H1 (cell line): ENCODE measurements around the gene SLC16A2. TPM values are rescaled to one million over a fixed set of nuclear protein-coding genes. Genes with fewer than 3 reads are reported as not detected.
A peak's percentile ranks its signal among the peaks of the same experiment; 100 is the strongest.

Experiments used
- CTCF ChIA-PET: fragments of 300-600 bp; sonication (Branson Sonifier 250); formaldehyde crosslinking; loops from one replicate; lab custom pipeline; 2021; ENCODE audit not compliant: partially characterized antibody; lab: Charles Lee
- POLR2A ChIA-PET: fragments of 300-600 bp; sonication (Branson Sonifier 250); formaldehyde crosslinking; loops from one replicate; lab custom pipeline; 2021; ENCODE audit warnings: inconsistent platforms; ENCODE audit not compliant: partially characterized antibody; lab: Charles Lee
- DNase-seq, 2 experiments: peaks; one replicate each; pipeline versions ENCODE4 v3.0.0 to v3.0.0-alpha.2; 2010 to 2022; ENCODE audit warnings: low spot score in 2 of 2, low read depth in 1 of 2, mixed read lengths in 1 of 2
- FAIRE-seq: peaks from 2 replicates; lab custom pipeline; 2011; peaks lifted over from hg19 to GRCh38; lab: Jason Lieb, UNC
- H2AFZ ChIP-seq: 2 replicates; pipeline ENCODE4 v1.8.1; 2012; ENCODE audit warnings: low read length, inconsistent platforms
- H2AK5ac ChIP-seq: 2 replicates; pipeline ENCODE4 v1.6.1; 2013; ENCODE audit warnings: low read depth, low read length
- H2BK120ac ChIP-seq: replicated peaks from 2 replicates; pipeline ENCODE3; 2013; ENCODE audit warnings: low read depth, low read length, inconsistent platforms
- H2BK12ac ChIP-seq: 2 replicates; pipeline ENCODE4 v1.6.1; 2013; ENCODE audit warnings: low read depth, low read length
- H2BK15ac ChIP-seq: 2 replicates; pipeline ENCODE4 v1.6.1; 2013; ENCODE audit warnings: low read length
- H2BK20ac ChIP-seq: 2 replicates; pipeline ENCODE4 v1.6.1; 2013; ENCODE audit warnings: low read length
- H2BK5ac ChIP-seq: 2 replicates; pipeline ENCODE4 v1.6.1; 2013; ENCODE audit warnings: low read depth, low read length
- H3K14ac ChIP-seq: 2 replicates; pipeline ENCODE4 v1.6.1; 2013; ENCODE audit warnings: inconsistent platforms; ENCODE audit not compliant: insufficient read length
- H3K18ac ChIP-seq: 2 replicates; pipeline ENCODE4 v1.6.1; 2013; ENCODE audit warnings: low read length; ENCODE audit errors: extremely low read depth
- H3K23ac ChIP-seq: 2 replicates; pipeline ENCODE4 v1.6.1; 2013; ENCODE audit warnings: inconsistent platforms; ENCODE audit not compliant: insufficient read length
- H3K23me2 ChIP-seq: 2 replicates; pipeline ENCODE4 v1.6.1; 2013; ENCODE audit warnings: low read depth, low read length
- H3K27ac ChIP-seq: 2 replicates; pipeline ENCODE4 v1.6.1; 2011; ENCODE audit warnings: low read depth, low read length, inconsistent platforms
- H3K27me3 ChIP-seq, 4 experiments: replicated peaks in 1 of 4; 1 replicate in 1 of 4; 2 replicates in 3 of 4; pipeline versions ENCODE4 v1.6.1 to v1.8.1; 2011 to 2013; ENCODE audit warnings: low read length in 3 of 4, mild to moderate bottlenecking in 3 of 4, inconsistent platforms in 2 of 4, mixed read lengths in 2 of 4, moderate library complexity in 1 of 4; ENCODE audit not compliant: control insufficient read depth in 3 of 4, insufficient read depth in 3 of 4; ENCODE audit errors: extremely low read depth in 1 of 4
- H3K36me3 ChIP-seq, 4 experiments: 2 replicates each; pipeline versions ENCODE4 v1.6.1 to v1.8.1; 2011 to 2013; ENCODE audit warnings: mild to moderate bottlenecking in 4 of 4, low read length in 3 of 4, moderate library complexity in 2 of 4, control low read depth in 1 of 4, inconsistent platforms in 1 of 4; ENCODE audit not compliant: insufficient read depth in 4 of 4, control insufficient read depth in 2 of 4
- H3K4ac ChIP-seq: replicated peaks from 2 replicates; pipeline ENCODE3; 2013; ENCODE audit warnings: low read length, low read depth, mixed read lengths, inconsistent platforms; ENCODE audit not compliant: insufficient read length
- H3K4me1 ChIP-seq, 4 experiments: replicated peaks in 1 of 4; 1 replicate in 1 of 4; 2 replicates in 3 of 4; pipeline versions ENCODE4 v1.6.1 to v1.8.1; 2011 to 2013; ENCODE audit warnings: low read length in 3 of 4, inconsistent platforms in 2 of 4, mixed read lengths in 1 of 4; ENCODE audit not compliant: insufficient read depth in 4 of 4, control insufficient read depth in 3 of 4
- H3K4me2 ChIP-seq, 2 experiments: 2 replicates each; pipeline versions ENCODE4 v1.6.1 to v1.8.1; 2011 to 2013; ENCODE audit warnings: low read depth in 2 of 2, low read length in 2 of 2, control low read depth in 1 of 2, inconsistent platforms in 1 of 2, mild to moderate bottlenecking in 1 of 2; ENCODE audit not compliant: insufficient read depth in 1 of 2
- H3K4me3 ChIP-seq, 4 experiments: fragments of 200-600, 300-600 bp in 1 of 4; sonication (generic), shearing (Covaris generic), sonication (Bioruptor Twin) in 1 of 4; 2 replicates each; pipeline versions ENCODE4 v1.5.1 to v1.8.1; 2011 to 2016; ENCODE audit warnings: low read length in 4 of 4, low read depth in 3 of 4, control low read depth in 2 of 4, inconsistent platforms in 2 of 4, mild to moderate bottlenecking in 2 of 4, mixed read lengths in 1 of 4, moderate library complexity in 1 of 4; ENCODE audit not compliant: insufficient read depth in 2 of 4; ENCODE audit errors: extremely low read depth in 1 of 4
- H3K56ac ChIP-seq: replicated peaks from 2 replicates; pipeline ENCODE3; 2013; ENCODE audit warnings: low read depth, mild to moderate bottlenecking, mixed read lengths, low read length, inconsistent platforms; ENCODE audit not compliant: insufficient read length
- H3K79me1 ChIP-seq: 2 replicates; pipeline ENCODE4 v1.6.1; 2013; ENCODE audit warnings: low read depth, low read length, control low read depth
- H3K79me2 ChIP-seq, 2 experiments: 2 replicates each; pipeline versions ENCODE4 v1.6.1 to v1.8.1; 2012 to 2013; ENCODE audit warnings: low read length in 2 of 2, mild to moderate bottlenecking in 2 of 2, inconsistent platforms in 1 of 2; ENCODE audit not compliant: insufficient read depth in 2 of 2, control insufficient read depth in 1 of 2
- H3K9ac ChIP-seq, 4 experiments: replicated peaks in 1 of 4; 1 replicate in 1 of 4; 2 replicates in 3 of 4; pipeline versions ENCODE4 v1.6.1 to v1.8.1; 2011 to 2013; ENCODE audit warnings: low read depth in 3 of 4, low read length in 3 of 4, control low read depth in 2 of 4, mild to moderate bottlenecking in 2 of 4, moderate library complexity in 2 of 4, inconsistent platforms in 1 of 4; ENCODE audit errors: extremely low read depth in 1 of 4
- H3K9me3 ChIP-seq, 2 experiments: 2 replicates each; pipeline versions ENCODE4 v1.6.1 to v1.8.1; 2012 to 2013; ENCODE audit warnings: mild to moderate bottlenecking in 2 of 2, moderate library complexity in 2 of 2, control low read depth in 1 of 2, inconsistent platforms in 1 of 2, low read depth in 1 of 2, low read length in 1 of 2, mixed read lengths in 1 of 2; ENCODE audit not compliant: insufficient read depth in 2 of 2
- H4K20me1 ChIP-seq, 2 experiments: replicated peaks in 1 of 2; 2 replicates each; pipeline versions ENCODE3 to v1.8.1; 2011 to 2013; ENCODE audit warnings: inconsistent platforms in 2 of 2, low read length in 2 of 2, mild to moderate bottlenecking in 1 of 2; ENCODE audit not compliant: insufficient read depth in 2 of 2, control insufficient read depth in 1 of 2
- H4K5ac ChIP-seq: 2 replicates; pipeline ENCODE4 v1.6.1; 2013; ENCODE audit warnings: low read length, low read depth, mixed read lengths, inconsistent platforms; ENCODE audit not compliant: insufficient read length
- H4K8ac ChIP-seq: 2 replicates; pipeline ENCODE4 v1.8.0; 2013; ENCODE audit warnings: mild to moderate bottlenecking, moderate library complexity, low read length, inconsistent platforms; ENCODE audit not compliant: insufficient read depth; ENCODE audit errors: extremely low read depth
- H4K91ac ChIP-seq: replicated peaks from 2 replicates; pipeline ENCODE3; 2013; ENCODE audit warnings: low read length, mixed read lengths, inconsistent platforms; ENCODE audit not compliant: insufficient read length
- CTBP2 ChIP-seq: IDR thresholded peaks from 2 replicates; pipeline ENCODE4 v1.7.0; 2011; ENCODE audit warnings: borderline replicate concordance, mild to moderate bottlenecking, moderate library complexity, mixed read lengths, low read length; ENCODE audit not compliant: insufficient read depth, insufficient read length
- KDM4A ChIP-seq: IDR thresholded peaks from one replicate; pipeline ENCODE4 v1.7.1; 2012; ENCODE audit warnings: low read depth, mild to moderate bottlenecking, moderate library complexity, low read length, inconsistent platforms; ENCODE audit not compliant: severe bottlenecking
- SIN3A ChIP-seq, 2 experiments: IDR thresholded peaks in 1 of 2; conservative IDR thresholded peaks in 1 of 2; 2 replicates each; pipeline ENCODE4 v1.6.1; 2011 to 2012; ENCODE audit warnings: low read length in 2 of 2, improper control_type of control experiment in 1 of 2, low read depth in 1 of 2, mild to moderate bottlenecking in 1 of 2
- SUZ12 ChIP-seq: fragments of 200-600 bp; sonication (generic); IDR thresholded peaks from 2 replicates; pipeline ENCODE4 v1.6.1; 2012; ENCODE audit warnings: mild to moderate bottlenecking, inconsistent platforms, low read length, moderate library complexity, mixed read lengths
- TAF1 ChIP-seq: IDR thresholded peaks from 2 replicates; pipeline ENCODE4 v1.6.1; 2011; ENCODE audit warnings: mild to moderate bottlenecking, low read depth, low read length
- WGBS, 2 experiments: shearing (Covaris generic) in 1 of 2; methylation state at CpG; one replicate each; pipeline versions ENCODE4 v1.1.6 to v1.1.7; 2013 to 2015; ENCODE audit warnings: low lambda C conversion rate in 2 of 2, mixed read lengths in 2 of 2, inconsistent platforms in 1 of 2, low coverage in 1 of 2, missing lambda C conversion rate in 1 of 2; ENCODE audit not compliant: insufficient replicate concordance in 2 of 2, insufficient coverage in 1 of 2, insufficient read length in 1 of 2; ENCODE audit errors: extremely low coverage in 1 of 2, missing lambda C conversion rate in 1 of 2; 5-methylcytosine and 5-hydroxymethylcytosine counted together
- long read RNA-seq, 2 experiments: library from RNA in 1 of 2; library from capped mRNA in 1 of 2; stranded (forward); transcript quantifications; one replicate each; pipeline ENCODE4 v2.0.0, GENCODE V29; 2021; ENCODE audit warnings: inconsistent platforms in 1 of 2
- polyA minus RNA-seq, 3 experiments: library from RNA; depleted of rRNA, polyadenylated mRNA; stranded (reverse); fragments of >200 nt; gene quantifications; 1 replicate in 2 of 3; 2 replicates in 1 of 3; pipeline ENCODE4 v1.2.3, GENCODE V29; 2011
- polyA plus RNA-seq, 7 experiments: library from polyadenylated mRNA; depleted of rRNA in 3 of 7; stranded (reverse) in 5 of 7; unstranded in 2 of 7; fragments of >200 nt in 5 of 7; fragments of 200-250 nt in 2 of 7; gene quantifications; 1 replicate in 5 of 7; 2 replicates in 1 of 7; 4 replicates in 1 of 7; pipeline versions ENCODE4 v1.2.1 to v1.2.3, GENCODE V29; 2011 to 2013; ENCODE audit warnings: missing spikeins in 2 of 7, mixed read lengths in 2 of 7
- total RNA-seq: library from RNA; stranded (reverse); fragmentation: NEBNext Ultra II Directional; extraction: Animal tissue kit (Norgen Biotek cat#: 25700); gene quantifications from 2 replicates; pipeline ENCODE4 v1.2.1, GENCODE V29; 2021

SLC16A2 gene
- total RNA-seq (23.6 and 24.4 TPM in 2 replicates), polyA plus RNA-seq (2011; rRNA removed) (28.3 and 32.2 TPM in 2 replicates), polyA minus RNA-seq (2011; rRNA and poly(A)+ RNA removed) (46.3 and 48.4 TPM in 2 replicates)
- 21.7 TPM for polyA plus RNA-seq (2011; cell fraction: cytosol; rRNA removed)
- polyA plus RNA-seq (2011; cell fraction: nucleus; rRNA removed), result 26.4 TPM
- polyA plus RNA-seq (2012, experiment 1 of 2), result 21.9 to 26.7 TPM (median 23.2 TPM) in 4 replicates
- polyA plus RNA-seq (2012, experiment 2 of 2), result 22.7 TPM
- polyA plus RNA-seq (2013, experiment 1 of 2), result 35.3 TPM
- polyA plus RNA-seq (2013, experiment 2 of 2), result 37.9 TPM
- 24.7 TPM for polyA minus RNA-seq (2011; cell fraction: cytosol; rRNA and poly(A)+ RNA removed)
- 14.9 TPM for polyA minus RNA-seq (2011; cell fraction: nucleus; rRNA and poly(A)+ RNA removed)
- long read RNA-seq, experiment 1, full-length matches to known transcripts, result 15 of 38 reads
- long read RNA-seq, experiment 1, partial matches to known transcripts, result 19 of 38 reads
- long read RNA-seq, experiment 1, other reads (novel, unspliced or antisense), result 4 of 38 reads
- long read RNA-seq, experiment 2, partial matches to known transcripts, result 0 of 1 reads
- long read RNA-seq, experiment 2, other reads (novel, unspliced or antisense), result 1 of 1 reads

DNA sequence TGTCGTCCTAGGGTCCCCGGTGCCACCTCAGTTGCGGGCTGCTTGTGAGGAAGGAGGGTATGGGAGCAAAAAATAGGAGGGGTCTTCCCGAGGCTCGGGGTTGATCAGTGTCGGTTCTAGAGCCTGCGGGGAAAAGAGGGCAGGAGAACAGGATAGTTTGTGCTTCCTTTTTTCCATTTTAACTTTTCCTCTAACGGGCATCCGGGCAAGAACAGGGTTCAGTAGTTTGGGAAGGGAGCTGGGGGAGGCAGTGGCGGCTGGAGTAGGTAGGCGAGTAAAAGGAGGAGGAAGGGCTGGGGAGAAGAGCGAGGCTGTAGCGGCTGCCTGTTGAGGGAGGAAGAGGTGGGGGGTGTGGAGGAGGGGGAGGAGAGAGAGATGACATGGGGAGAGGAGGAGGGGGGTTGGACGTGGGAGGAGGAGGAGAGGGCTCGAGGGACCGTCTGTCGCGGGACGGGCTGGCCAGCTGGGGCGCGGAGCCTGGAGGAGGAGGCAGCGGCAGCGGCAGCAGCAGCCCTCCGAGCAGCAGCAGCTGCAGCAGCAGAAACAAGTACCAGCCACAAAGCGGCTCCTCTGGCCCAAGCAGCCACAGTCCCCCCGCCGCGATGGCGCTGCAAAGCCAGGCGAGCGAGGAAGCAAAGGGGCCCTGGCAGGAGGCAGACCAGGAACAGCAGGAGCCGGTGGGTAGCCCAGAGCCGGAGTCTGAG is at the start of gene SLC16A2:
TSS of gene SLC16A2 (plus strand) at position 458 of the 704 bp plus-strand sequence. CDS start at position 603, 145 bp downstream.
- FAIRE-seq, result no peak
- WGBS, 2 experiments, result no CpG with 5 or more reads among the region's 33 CpGs

More for the DNA sequence above, at the start of gene SLC16A2:
- H2BK5ac ChIP-seq, result no peak within 1 kb of the TSS
- H2BK12ac ChIP-seq, result no peak within 1 kb of the TSS
- no peaks in the 10 kb centered on the region for H3K36me3 ChIP-seq
- peak within 1 kb of the TSS; percentile 85; the same call in 1 of the 2 replicates for H4K8ac ChIP-seq
- no peaks in the 10 kb centered on the region for H3K9me3 ChIP-seq
- H3K14ac ChIP-seq, result peak within 1 kb of the TSS; percentile 5
- no peak within 1 kb of the TSS for H2AFZ ChIP-seq
- no peak within 1 kb of the TSS for H2BK120ac ChIP-seq
- H2BK20ac ChIP-seq, result no peak within 1 kb of the TSS
- peak within 1 kb of the TSS; percentile 60 for H3K18ac ChIP-seq
- no peak within 1 kb of the TSS for H3K56ac ChIP-seq
- no peaks in the 10 kb centered on the region for H3K79me1 ChIP-seq
- H3K23ac ChIP-seq, result no peak within 1 kb of the TSS
- H3K4ac ChIP-seq, result no peak within 1 kb of the TSS
- no peak within 1 kb of the TSS for H4K91ac ChIP-seq
- H3K27ac ChIP-seq, result no peak within 1 kb of the TSS; the same call in 1 of the 2 replicates
- no peaks in the 10 kb centered on the region; a peak in 1 of 7 replicates for H3K27me3 ChIP-seq
- no peak within 1 kb of the TSS for H2BK15ac ChIP-seq
- peaks cover 0 to 8% (median 3%) of the 10 kb centered on the region in 4 experiments; a peak in 4 of 7 replicates for H3K4me1 ChIP-seq
- H3K4me3 ChIP-seq, result peak within 1 kb of the TSS; percentile 55 to 73 (median 66)
- H2AK5ac ChIP-seq, result no peak within 1 kb of the TSS
- no peaks in the 10 kb centered on the region for H4K20me1 ChIP-seq
- peak in 1 of 2 experiments; percentile 60 for DNase-seq
- ChIA-PET POLR2A (interaction anchor here (0.7 to 1.8 kb wide), 3 partner anchors 11 to 114 kb away, joined by 3 to 7 read pairs (median 4); no protein-coding TSS in a partner anchor), CTCF (interaction anchor here (0.6 to 2.1 kb wide), 7 partner anchors 11 to 124 kb away, joined by 3 to 11 read pairs (median 4); no protein-coding TSS in a partner anchor)
- H3K79me2 ChIP-seq, result no peaks in the 10 kb centered on the region
- H3K4me2 ChIP-seq, result peak within 1 kb of the TSS; percentile 88 to 96
- 0 out of 4 replicates have a peak, but pooled peaks of 1 of the 2 experiments have one; percentile 8 for TF ChIP-seq SIN3A (conservative IDR thresholded peaks at IDR 0.05 in 1 of 2, IDR thresholded peaks at IDR 0.05 in 1 of 2; ENCODE audit: low read depth in 1 of 2, low read length in 2 of 2)
- no peak for TF ChIP-seq CTBP2
- TF ChIP-seq SUZ12, result peak; percentile 11; the same call in 1 of the 2 replicates
- 0 out of 2 replicates have a peak, but pooled peaks have one; percentile 23 for TF ChIP-seq TAF1
- TF ChIP-seq KDM4A, result peak; percentile 35
- peaks cover 17% of the 10 kb centered on the region for H3K23me2 ChIP-seq
- H3K9ac ChIP-seq, result peak within 1 kb of the TSS in 2 of 4 experiments; percentile 30 to 71; a peak in 4 of 7 replicates
- H4K5ac ChIP-seq, result no peak within 1 kb of the TSS
